ENCODE results near the gene MRTFB. TPM values are rescaled to one million over a fixed set of nuclear protein-coding genes. Genes with fewer than 3 reads are reported as not detected.

MRTFB gene, protein sequence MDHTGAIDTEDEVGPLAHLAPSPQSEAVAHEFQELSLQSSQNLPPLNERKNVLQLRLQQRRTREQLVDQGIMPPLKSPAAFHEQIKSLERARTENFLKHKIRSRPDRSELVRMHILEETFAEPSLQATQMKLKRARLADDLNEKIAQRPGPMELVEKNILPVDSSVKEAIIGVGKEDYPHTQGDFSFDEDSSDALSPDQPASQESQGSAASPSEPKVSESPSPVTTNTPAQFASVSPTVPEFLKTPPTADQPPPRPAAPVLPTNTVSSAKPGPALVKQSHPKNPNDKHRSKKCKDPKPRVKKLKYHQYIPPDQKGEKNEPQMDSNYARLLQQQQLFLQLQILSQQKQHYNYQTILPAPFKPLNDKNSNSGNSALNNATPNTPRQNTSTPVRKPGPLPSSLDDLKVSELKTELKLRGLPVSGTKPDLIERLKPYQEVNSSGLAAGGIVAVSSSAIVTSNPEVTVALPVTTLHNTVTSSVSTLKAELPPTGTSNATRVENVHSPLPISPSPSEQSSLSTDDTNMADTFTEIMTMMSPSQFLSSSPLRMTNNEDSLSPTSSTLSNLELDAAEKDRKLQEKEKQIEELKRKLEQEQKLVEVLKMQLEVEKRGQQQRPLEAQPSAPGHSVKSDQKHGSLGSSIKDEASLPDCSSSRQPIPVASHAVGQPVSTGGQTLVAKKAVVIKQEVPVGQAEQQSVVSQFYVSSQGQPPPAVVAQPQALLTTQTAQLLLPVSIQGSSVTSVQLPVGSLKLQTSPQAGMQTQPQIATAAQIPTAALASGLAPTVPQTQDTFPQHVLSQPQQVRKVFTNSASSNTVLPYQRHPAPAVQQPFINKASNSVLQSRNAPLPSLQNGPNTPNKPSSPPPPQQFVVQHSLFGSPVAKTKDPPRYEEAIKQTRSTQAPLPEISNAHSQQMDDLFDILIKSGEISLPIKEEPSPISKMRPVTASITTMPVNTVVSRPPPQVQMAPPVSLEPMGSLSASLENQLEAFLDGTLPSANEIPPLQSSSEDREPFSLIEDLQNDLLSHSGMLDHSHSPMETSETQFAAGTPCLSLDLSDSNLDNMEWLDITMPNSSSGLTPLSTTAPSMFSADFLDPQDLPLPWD
- total RNA-seq (2022; extraction: Qiagen RNA extraction; ENCODE audit: low read depth), result 8.0 to 13.4 TPM (median 12.9 TPM) in 5 replicates

DNA sequence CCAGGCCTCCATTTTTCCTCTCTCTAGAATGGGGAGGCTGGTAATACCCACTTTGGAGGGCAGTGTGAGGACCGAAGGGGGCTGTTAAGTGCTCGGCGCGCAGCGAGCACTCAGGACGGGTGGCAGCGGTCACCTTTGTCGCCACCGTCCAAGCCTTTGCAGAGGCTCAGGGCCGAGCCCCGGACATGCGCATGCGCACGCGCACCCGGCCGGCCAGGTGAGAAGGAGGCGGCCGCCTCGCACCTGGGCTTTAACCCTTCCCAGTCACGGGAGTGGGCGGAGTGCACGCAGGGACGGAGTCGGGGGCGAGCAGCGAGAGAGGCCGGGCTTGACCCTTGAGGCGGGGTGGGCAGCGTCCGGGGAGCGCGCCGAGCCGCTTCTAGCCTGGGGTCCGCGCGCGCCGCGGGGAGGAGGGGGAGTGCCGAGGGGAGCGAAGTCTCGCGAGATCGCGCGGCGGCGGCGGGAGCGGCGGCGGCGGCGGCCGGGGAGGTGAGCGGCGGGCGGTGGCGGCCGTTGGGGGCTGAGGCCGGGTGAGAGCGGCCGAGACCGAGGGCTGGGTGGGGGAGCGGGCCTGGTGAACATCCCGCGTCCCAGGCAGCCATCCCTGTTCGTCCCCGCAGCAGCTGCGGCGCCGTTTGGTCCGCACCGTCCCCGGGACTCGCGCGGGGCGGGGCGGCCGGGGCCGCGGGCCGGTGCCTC, at the start of gene MRTFB:
Gene MRTFB (plus strand): TSS at position 443 of the 699 bp plus-strand sequence. CDS start 69,288 bp downstream, outside the sequence.

Other genes starting within 250 kb of the MRTFB start
- 3.4 to 8.7 TPM (median 6.5 TPM) in 5 replicates for gene ERCC4, start 151.2 kb upstream of the MRTFB start, total RNA-seq (2022; extraction: Qiagen RNA extraction; ENCODE audit: low read depth)

All from A549 treated with RU486 at 1 μM for 4 hours (cell line).